ENCODE measurements around the gene KDM6A.
"Not testable (repeated sequence)": the region's sequence is repeated elsewhere in the genome, so short reads cannot be mapped to it uniquely, and the experiment has no call there.

The KDM6A gene

GRCh38 chrX:44967221-44967620, 94.2 kb downstream of the KDM6A start:
- no peak for DNase-seq

GRCh38 chrX:44970709-44971108, 97.7 kb downstream of the KDM6A start:
- DNase-seq = no peak

GRCh38 chrX:44971674-44972073, 98.7 kb downstream of the KDM6A start:
- no peak for DNase-seq

GRCh38 chrX:44972132-44972531, 99.1 kb downstream of the KDM6A start:
- no peak for DNase-seq

- no peak for DNase-seq
Measured at GRCh38 chrX:44973420-44973932, 100.5 kb downstream of the KDM6A start.

GRCh38 chrX:44974451-44974850, 101.5 kb downstream of the KDM6A start:
- no peak for DNase-seq

GRCh38 chrX:44975666-44976263, 102.8 kb downstream of the KDM6A start:
- DNase-seq = no peak

GRCh38 chrX:44978976-44979375, 106.0 kb downstream of the KDM6A start:
- no peak for DNase-seq

GRCh38 chrX:44980403-44980802, 107.4 kb downstream of the KDM6A start:
- no peak for DNase-seq

- no peak for DNase-seq
Measured at GRCh38 chrX:44980883-44981282, 107.9 kb downstream of the KDM6A start.

GRCh38 chrX:44989995-44990770, 117.2 kb downstream of the KDM6A start:
- DNase-seq = no peak

GRCh38 chrX:44992775-44993174, 119.8 kb downstream of the KDM6A start:
- no peak for DNase-seq

- DNase-seq = no peak
Measured at GRCh38 chrX:44996277-44996676, 123.3 kb downstream of the KDM6A start.

- DNase-seq = no peak
Measured at GRCh38 chrX:44997282-44997812, 124.4 kb downstream of the KDM6A start.

GRCh38 chrX:44997888-44998287, 124.9 kb downstream of the KDM6A start:
- no peak for DNase-seq

GRCh38 chrX:44999237-44999636, 126.2 kb downstream of the KDM6A start:
- not testable (repeated sequence) for DNase-seq

GRCh38 chrX:44999872-45000271, 126.9 kb downstream of the KDM6A start:
- not testable (repeated sequence) for DNase-seq

- no peak for DNase-seq
Measured at GRCh38 chrX:45001048-45001447, 128.1 kb downstream of the KDM6A start.

GRCh38 chrX:45003085-45003484, 130.1 kb downstream of the KDM6A start:
- no peak for DNase-seq

- DNase-seq = no peak
Measured at GRCh38 chrX:45006002-45006800, 133.2 kb downstream of the KDM6A start.

GRCh38 chrX:45007598-45007997, 134.6 kb downstream of the KDM6A start:
- no peak for DNase-seq

GRCh38 chrX:45009371-45010000, 136.5 kb downstream of the KDM6A start:
- DNase-seq = no peak

- no peak for DNase-seq
Measured at GRCh38 chrX:45011131-45011530, 138.1 kb downstream of the KDM6A start.
